GM19025 (cell line): ENCODE measurements around the gene CLIP3.
"Not testable (repeated sequence)": the region's sequence is repeated elsewhere in the genome, so short reads cannot be mapped to it uniquely, and the experiment has no call there.

Experiments
- ATAC-seq: cut with Tn5 transposase; IDR thresholded peaks from one replicate; pipeline ENCODE4 v1.9.1; 2021; ENCODE audit warnings: mild to moderate bottlenecking, low read depth, moderate library complexity; ENCODE audit not compliant: unreplicated experiment

The CLIP3 gene

DNA sequence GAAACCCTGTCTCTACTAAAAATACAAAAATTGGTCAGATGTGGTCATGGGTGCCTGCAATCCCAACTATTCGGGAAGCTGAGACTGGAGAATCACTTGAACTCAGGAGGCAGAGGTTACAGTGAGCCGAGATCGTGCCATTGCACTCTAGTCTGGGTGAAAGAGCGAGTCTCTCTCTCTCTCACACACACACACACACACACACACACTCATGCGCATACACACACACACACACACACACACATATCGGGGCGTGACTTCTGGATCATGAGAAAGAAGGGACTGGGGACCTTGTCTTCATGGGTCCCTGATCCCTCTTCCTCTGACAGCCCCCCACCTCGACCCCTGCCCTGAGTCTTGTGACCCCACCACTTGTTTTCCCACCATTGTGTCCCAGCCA lies 49.5 kb downstream of the CLIP3 start:
- ATAC-seq = no peak

DNA sequence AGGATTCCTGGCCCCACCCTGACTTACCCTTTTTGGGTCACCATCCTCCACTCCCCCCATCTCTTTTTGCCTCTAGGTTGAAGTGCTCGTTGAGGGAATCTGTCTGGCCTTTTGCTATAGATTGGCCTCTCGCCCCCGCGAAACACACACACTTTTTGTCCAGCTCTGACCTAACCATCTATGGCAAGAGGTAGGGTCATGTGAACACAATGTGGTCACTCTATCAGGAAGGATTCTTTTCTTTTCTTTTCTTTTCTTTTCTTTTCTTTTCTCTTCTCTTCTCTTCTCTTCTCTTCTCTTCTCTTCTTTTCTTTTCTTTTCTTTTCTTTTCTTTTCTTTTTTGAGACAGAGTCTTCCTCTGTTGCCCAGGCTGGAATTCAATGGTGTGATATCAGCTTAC lies 51.7 kb downstream of the CLIP3 start:
- not testable (repeated sequence) for ATAC-seq

DNA sequence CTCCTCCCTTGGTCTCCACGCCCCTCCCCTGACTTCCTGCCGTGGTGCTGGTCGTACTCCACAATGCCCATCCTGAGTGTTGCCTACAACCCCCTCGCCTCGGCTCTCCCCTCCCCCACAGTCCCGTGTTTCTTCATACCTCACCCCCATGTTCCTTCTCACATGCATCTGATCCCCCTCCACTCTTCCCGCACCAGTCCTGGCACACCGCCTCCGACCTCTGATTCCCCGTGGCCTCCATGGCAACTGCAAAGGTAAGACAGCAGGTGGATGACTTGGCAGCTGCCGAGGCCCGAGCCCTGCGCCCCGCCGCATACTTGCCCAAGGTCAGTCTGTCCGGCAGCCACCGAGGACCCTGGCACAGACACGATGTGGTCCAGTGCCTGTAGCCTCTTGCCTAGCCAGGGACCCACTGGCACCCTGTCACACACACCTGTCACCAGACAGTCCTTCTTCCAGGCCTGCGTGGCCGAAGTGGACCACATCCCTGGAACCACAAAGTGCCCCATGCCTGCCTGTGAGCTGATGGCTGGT lies 53.8 kb downstream of the CLIP3 start:
- no peak for ATAC-seq

DNA sequence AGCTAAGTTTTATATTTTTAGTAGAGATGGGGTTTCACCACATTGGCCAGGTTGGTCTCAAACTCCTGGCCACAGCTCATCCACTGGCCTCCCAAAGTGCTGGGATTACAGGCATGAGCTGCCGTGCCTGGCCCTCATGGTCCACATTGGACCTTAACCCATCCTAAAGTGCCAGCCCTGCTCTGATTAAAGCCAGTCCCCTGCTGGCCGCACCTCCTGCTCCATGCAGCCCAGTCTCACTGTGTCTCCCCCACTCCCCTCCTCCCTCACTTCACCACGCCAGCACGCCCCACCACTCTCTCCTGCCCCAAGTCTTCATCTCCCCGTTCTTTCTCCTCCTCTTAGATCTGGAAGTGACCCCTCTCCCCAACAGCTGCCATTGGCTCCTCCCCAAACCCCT lies 54.4 kb downstream of the CLIP3 start:
- ATAC-seq = no peak

DNA sequence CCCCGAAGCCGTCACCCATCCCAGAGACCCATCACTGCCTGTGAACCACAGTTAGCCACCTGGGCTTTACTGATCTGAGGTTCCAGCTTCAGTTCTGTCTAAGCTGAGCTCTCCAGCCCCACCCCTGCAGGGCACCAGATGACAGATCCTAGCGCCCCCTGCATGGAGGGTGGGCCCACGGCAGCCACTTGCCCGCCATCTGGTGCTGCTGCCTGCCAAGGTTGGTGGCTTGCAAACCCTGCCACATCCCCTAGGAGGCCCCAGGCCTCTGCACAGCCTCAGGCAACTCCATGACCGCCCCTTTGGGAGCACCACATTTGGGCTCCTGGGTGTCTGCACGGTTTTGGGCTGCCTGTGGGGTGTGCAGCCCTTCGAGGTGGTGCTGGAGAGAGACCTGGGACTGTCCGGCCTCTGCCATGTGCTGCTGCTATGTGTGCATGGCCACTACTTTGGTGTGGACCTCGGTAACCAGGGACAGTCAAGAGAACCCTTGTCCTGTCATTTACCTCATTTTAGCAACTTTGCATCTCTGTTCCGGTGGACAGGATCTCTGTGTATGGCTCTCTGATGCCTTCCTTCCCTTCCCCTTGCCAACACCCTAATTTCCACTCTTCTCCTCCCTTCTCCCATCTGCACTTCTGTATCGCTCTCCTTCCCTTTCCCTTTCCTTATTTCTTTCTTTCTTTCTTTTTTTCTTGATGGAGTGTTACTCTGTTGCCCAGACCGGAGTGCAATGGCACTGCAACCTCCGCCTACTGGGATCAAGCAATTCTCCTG lies 55.0 kb downstream of the CLIP3 start:
- ATAC-seq = no peak

DNA sequence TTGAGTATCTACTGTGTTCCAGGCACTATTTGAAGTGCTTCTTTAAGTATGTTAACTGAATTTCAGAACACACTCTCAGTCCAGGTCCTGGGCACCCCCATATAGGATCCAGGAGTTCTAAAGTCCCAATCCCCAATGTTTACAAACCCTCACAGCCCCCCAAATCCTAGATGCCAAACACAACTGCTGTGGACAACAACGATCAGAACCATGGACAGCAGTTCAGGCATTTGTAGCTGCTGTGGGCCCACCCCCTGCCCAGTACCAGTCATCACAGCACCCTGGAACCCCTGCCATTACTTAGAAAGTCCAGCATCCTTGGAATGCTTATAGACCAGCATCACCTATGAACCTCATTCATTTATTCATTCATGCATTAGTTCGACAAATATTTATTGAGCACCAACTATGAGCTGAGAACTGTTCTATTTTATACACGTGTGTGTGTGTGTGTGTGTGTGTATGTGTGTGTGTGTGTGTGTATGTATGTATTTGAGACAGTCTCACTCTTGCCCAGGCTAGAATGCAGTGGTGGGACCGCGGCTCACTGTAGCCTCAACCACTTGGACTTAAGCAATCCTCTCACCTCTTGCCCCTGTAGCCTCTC lies 57.0 kb downstream of the CLIP3 start:
- ATAC-seq = no peak

DNA sequence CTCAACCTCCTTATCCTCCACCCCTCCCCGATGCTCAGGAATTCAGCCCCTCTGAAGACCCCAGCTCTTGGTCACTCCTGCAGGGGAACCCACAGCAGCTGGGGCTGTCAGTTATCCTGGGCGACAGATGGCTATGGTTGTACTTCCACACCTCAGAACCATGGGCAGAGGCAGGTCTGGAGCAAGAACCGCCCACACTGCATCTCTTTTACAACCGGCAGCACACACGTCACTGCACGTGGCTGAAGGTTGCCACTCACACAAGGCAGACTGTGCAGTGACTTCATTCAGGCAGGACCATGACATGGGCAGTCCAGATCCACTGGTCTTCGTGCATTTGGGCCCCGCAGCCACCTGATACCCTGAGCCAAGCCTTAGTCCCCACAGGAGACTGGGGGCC lies 59.2 kb downstream of the CLIP3 start:
- ATAC-seq = no peak

DNA sequence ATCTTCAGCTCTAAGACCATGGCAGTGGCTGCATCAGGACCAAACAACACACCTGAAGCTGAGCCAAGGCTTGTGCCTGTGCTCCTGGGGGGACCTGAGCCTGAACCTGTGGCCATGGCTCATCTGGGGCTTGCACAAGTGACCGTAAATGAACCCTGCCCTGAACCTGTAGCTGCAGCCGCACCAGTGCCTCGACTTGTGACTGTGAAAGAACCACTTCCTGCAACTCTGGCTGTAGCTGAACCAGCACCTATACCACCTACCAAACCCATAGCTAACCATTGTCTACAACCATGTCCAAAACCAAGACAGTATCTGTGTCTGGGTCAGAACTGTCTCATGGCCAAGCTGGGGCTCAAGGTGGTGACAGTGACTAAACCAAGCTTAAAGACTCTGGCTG lies 65.9 kb downstream of the CLIP3 start:
- no peak for ATAC-seq
